ENCODE measurements around the gene CEP44.
"Not testable (repeated sequence)": the region's sequence is repeated elsewhere in the genome, so short reads cannot be mapped to it uniquely, and the experiment has no call there.

The CEP44 gene

GRCh38 chr4:174332741-174333493 lies 49.2 kb downstream of the CEP44 start:
- DNase-seq: no peak

- DNase-seq: no peak
Measured at GRCh38 chr4:174334628-174335027, 50.9 kb downstream of the CEP44 start.

GRCh38 chr4:174340714-174341113 lies 57.0 kb downstream of the CEP44 start:
- no peak for DNase-seq

- DNase-seq: no peak
Measured at GRCh38 chr4:174349156-174349555, 65.4 kb downstream of the CEP44 start.

GRCh38 chr4:174352061-174352819 lies 68.5 kb downstream of the CEP44 start:
- DNase-seq: no peak

- no peak for DNase-seq
Measured at GRCh38 chr4:174357321-174357720, 73.6 kb downstream of the CEP44 start.

- DNase-seq: no peak
Measured at GRCh38 chr4:174358410-174358809, 74.7 kb downstream of the CEP44 start.

- DNase-seq: no peak
Measured at GRCh38 chr4:174358829-174359228, 75.1 kb downstream of the CEP44 start.

- no peak for DNase-seq
Measured at GRCh38 chr4:174362340-174362739, 78.6 kb downstream of the CEP44 start.

GRCh38 chr4:174363782-174364181 lies 80.1 kb downstream of the CEP44 start:
- DNase-seq: not testable (repeated sequence)

GRCh38 chr4:174365018-174365587 lies 81.4 kb downstream of the CEP44 start:
- DNase-seq: no peak

- DNase-seq: no peak
Measured at GRCh38 chr4:174369985-174370384, 86.3 kb downstream of the CEP44 start.

- no peak for DNase-seq
Measured at GRCh38 chr4:174373821-174374220, 90.1 kb downstream of the CEP44 start.

GRCh38 chr4:174375422-174375821 lies 91.7 kb downstream of the CEP44 start:
- no peak for DNase-seq

- DNase-seq: no peak
Measured at GRCh38 chr4:174377613-174378012, 93.9 kb downstream of the CEP44 start.

- no peak for DNase-seq
Measured at GRCh38 chr4:174378951-174379350, 95.2 kb downstream of the CEP44 start.

- not testable (repeated sequence) for DNase-seq
Measured at GRCh38 chr4:174380206-174380605, 96.5 kb downstream of the CEP44 start.

GRCh38 chr4:174380699-174381439 lies 97.2 kb downstream of the CEP44 start:
- DNase-seq: no peak

- DNase-seq: no peak
Measured at GRCh38 chr4:174381440-174381800, 97.7 kb downstream of the CEP44 start.
